Measurements from ENCODE around the gene PRELP.
"Not testable (repeated sequence)": the region's sequence is repeated elsewhere in the genome, so short reads cannot be mapped to it uniquely, and the experiment has no call there.

The PRELP gene

GRCh38 chr1:203506858-203507626, 31.4 kb downstream of the PRELP start:
- peak; percentile 43 for DNase-seq (ENCODE audit: low spot score)

GRCh38 chr1:203507759-203508158, 32.2 kb downstream of the PRELP start:
- no peak for DNase-seq (ENCODE audit: low spot score)

- DNase-seq (ENCODE audit: low spot score), result no peak
Measured at GRCh38 chr1:203508463-203509073, 33.0 kb downstream of the PRELP start.

GRCh38 chr1:203509135-203509534, 33.5 kb downstream of the PRELP start:
- no peak for DNase-seq (ENCODE audit: low spot score)

- no peak for DNase-seq (ENCODE audit: low spot score)
Measured at GRCh38 chr1:203511513-203511912, 35.9 kb downstream of the PRELP start.

- no peak for DNase-seq (ENCODE audit: low spot score)
Measured at GRCh38 chr1:203511930-203512329, 36.3 kb downstream of the PRELP start.

- no peak for DNase-seq (ENCODE audit: low spot score)
Measured at GRCh38 chr1:203512517-203512847, 36.9 kb downstream of the PRELP start.

GRCh38 chr1:203512848-203513584, 37.4 kb downstream of the PRELP start:
- peak; percentile 40 for DNase-seq (ENCODE audit: low spot score)

- no peak for DNase-seq (ENCODE audit: low spot score)
Measured at GRCh38 chr1:203513585-203514031, 38.0 kb downstream of the PRELP start.

GRCh38 chr1:203516184-203516583, 40.6 kb downstream of the PRELP start:
- DNase-seq (ENCODE audit: low spot score), result no peak

- no peak for DNase-seq (ENCODE audit: low spot score)
Measured at GRCh38 chr1:203516906-203517305, 41.3 kb downstream of the PRELP start.

GRCh38 chr1:203517426-203518110, 42.0 kb downstream of the PRELP start:
- DNase-seq (ENCODE audit: low spot score), result no peak

- not testable (repeated sequence) for DNase-seq (ENCODE audit: low spot score)
Measured at GRCh38 chr1:203518139-203518538, 42.5 kb downstream of the PRELP start.

- no peak for DNase-seq (ENCODE audit: low spot score)
Measured at GRCh38 chr1:203518541-203518940, 42.9 kb downstream of the PRELP start.

GRCh38 chr1:203519053-203519840, 43.6 kb downstream of the PRELP start:
- no peak for DNase-seq (ENCODE audit: low spot score)

GRCh38 chr1:203519896-203520295, 44.3 kb downstream of the PRELP start:
- no peak for DNase-seq (ENCODE audit: low spot score)

GRCh38 chr1:203520315-203520714, 44.7 kb downstream of the PRELP start:
- no peak for DNase-seq (ENCODE audit: low spot score)

- DNase-seq (ENCODE audit: low spot score), result no peak
Measured at GRCh38 chr1:203521074-203521794, 45.6 kb downstream of the PRELP start.

GRCh38 chr1:203521812-203522211, 46.2 kb downstream of the PRELP start:
- no peak for DNase-seq (ENCODE audit: low spot score)

GRCh38 chr1:203522237-203522636, 46.6 kb downstream of the PRELP start:
- no peak for DNase-seq (ENCODE audit: low spot score)

- DNase-seq (ENCODE audit: low spot score), result no peak
Measured at GRCh38 chr1:203523667-203524066, 48.1 kb downstream of the PRELP start.
